GM21367 (cell line): ENCODE measurements around the gene ZNF66.
A peak's percentile ranks its signal among the peaks of the same experiment; 100 is the strongest.
"Not testable (repeated sequence)": the region's sequence is repeated elsewhere in the genome, so short reads cannot be mapped to it uniquely, and the experiment has no call there.

ENCODE experiments used
- ATAC-seq: cut with Tn5 transposase; IDR thresholded peaks from one replicate; pipeline ENCODE4 v1.9.1; 2021; ENCODE audit not compliant: unreplicated experiment

Gene ZNF66

GRCh38 chr19:20776083-20777076, at the start of gene ZNF66:
TSS of gene ZNF66 (plus strand) at chr19:20776304. CDS start at chr19:20776448, 144 bp downstream.
- peak; percentile 91 for ATAC-seq

- not testable (repeated sequence) for ATAC-seq
Observed at GRCh38 chr19:20750169-20750568, 25.9 kb upstream of the ZNF66 start.

- not testable (repeated sequence) for ATAC-seq
Observed at GRCh38 chr19:20752291-20752690, 23.8 kb upstream of the ZNF66 start.

- not testable (repeated sequence) for ATAC-seq
Observed at GRCh38 chr19:20769225-20769736, 6.8 kb upstream of the ZNF66 start.

GRCh38 chr19:20787786-20788185, 11.7 kb downstream of the ZNF66 start:
- ATAC-seq, result no peak

- no peak for ATAC-seq
Observed at GRCh38 chr19:20791806-20792205, 15.7 kb downstream of the ZNF66 start.

- ATAC-seq, result not testable (repeated sequence)
Observed at GRCh38 chr19:20806311-20807262, 30.5 kb downstream of the ZNF66 start.

- no peak for ATAC-seq
Observed at GRCh38 chr19:20840371-20840770, 64.3 kb downstream of the ZNF66 start.
